Uterus (tissue), 2 donors: ENCODE results near the gene ALPP.
"Not testable (repeated sequence)": the region's sequence is repeated elsewhere in the genome, so short reads cannot be mapped to it uniquely, and the experiment has no call there.

Experiments
- POLR2A ChIP-seq, 2 donors: fragments of 450-650 bp; IDR thresholded peaks; one replicate each; pipeline ENCODE4 v1.6.1; 2016; ENCODE audit warnings: antibody characterized with exemption in 2 of 2, mild to moderate bottlenecking in 1 of 2, moderate library complexity in 1 of 2
- TF ChIP-seq, protein P1 (sequence below), 4 experiments: fragments of 200-600 bp in 2 of 4; fragments of 450-650 bp in 2 of 4; sonication (generic) in 2 of 4; IDR thresholded peaks; one replicate each; pipeline ENCODE4 v1.5.1; 2016 to 2019; ENCODE audit warnings: antibody characterized with exemption in 4 of 4, mild to moderate bottlenecking in 2 of 4, moderate library complexity in 1 of 4

DNA sequence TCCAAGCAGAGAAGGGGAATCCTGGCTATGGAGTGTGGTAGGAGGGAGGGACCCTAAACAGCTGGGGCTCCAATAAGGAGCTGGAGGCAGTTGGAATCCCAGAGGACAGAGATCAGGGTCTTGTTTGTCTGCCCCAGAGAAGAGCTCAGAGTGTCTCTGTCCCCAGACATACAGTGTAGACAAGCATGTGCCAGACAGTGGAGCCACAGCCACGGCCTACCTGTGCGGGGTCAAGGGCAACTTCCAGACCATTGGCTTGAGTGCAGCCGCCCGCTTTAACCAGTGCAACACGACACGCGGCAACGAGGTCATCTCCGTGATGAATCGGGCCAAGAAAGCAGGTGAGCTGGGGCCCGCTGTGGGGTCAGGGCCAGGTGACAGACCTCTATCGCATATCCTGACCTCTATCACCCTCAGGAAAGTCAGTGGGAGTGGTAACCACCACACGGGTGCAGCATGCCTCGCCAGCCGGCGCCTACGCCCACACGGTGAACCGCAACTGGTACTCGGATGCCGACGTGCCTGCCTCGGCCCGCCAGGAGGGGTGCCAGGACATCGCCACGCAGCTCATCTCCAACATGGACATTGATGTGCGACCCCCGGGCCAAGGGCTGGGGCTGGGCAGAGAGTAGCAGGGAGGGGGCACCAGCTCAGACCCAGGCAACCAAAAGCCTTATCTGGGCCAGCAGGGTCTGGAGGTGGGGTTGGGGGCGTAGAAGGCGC is 29.0 kb downstream of the ALPP start:
- TF ChIP-seq, protein P1, sequence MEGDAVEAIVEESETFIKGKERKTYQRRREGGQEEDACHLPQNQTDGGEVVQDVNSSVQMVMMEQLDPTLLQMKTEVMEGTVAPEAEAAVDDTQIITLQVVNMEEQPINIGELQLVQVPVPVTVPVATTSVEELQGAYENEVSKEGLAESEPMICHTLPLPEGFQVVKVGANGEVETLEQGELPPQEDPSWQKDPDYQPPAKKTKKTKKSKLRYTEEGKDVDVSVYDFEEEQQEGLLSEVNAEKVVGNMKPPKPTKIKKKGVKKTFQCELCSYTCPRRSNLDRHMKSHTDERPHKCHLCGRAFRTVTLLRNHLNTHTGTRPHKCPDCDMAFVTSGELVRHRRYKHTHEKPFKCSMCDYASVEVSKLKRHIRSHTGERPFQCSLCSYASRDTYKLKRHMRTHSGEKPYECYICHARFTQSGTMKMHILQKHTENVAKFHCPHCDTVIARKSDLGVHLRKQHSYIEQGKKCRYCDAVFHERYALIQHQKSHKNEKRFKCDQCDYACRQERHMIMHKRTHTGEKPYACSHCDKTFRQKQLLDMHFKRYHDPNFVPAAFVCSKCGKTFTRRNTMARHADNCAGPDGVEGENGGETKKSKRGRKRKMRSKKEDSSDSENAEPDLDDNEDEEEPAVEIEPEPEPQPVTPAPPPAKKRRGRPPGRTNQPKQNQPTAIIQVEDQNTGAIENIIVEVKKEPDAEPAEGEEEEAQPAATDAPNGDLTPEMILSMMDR (IDR thresholded peaks at IDR 0.05), result not testable (repeated sequence)
- TF ChIP-seq POLR2A (IDR thresholded peaks at IDR 0.05), result not testable (repeated sequence)
